Progenitor cell of endocrine pancreas (in vitro differentiated cells): Measurements from ENCODE around the gene XPNPEP2. TPM values are rescaled to one million over a fixed set of nuclear protein-coding genes. Genes with fewer than 3 reads are reported as not detected.

Source experiments
- DNase-seq: peaks from one replicate; pipeline ENCODE4 v3.0.0; 2021; ENCODE audit warnings: low spot score; ENCODE audit not compliant: unreplicated experiment
- H3K27ac Mint-ChIP-seq: 2 replicates; pipeline ENCODE4 v1.8.0; 2021; ENCODE audit warnings: mild to moderate bottlenecking, moderate library complexity, mixed read lengths
- H3K27me3 Mint-ChIP-seq: 2 replicates; pipeline ENCODE4 v1.8.0; 2021; ENCODE audit warnings: mixed read lengths
- H3K36me3 Mint-ChIP-seq: 2 replicates; pipeline ENCODE4 v1.8.0; 2022; ENCODE audit warnings: mixed read lengths; ENCODE audit not compliant: insufficient read depth
- H3K4me1 Mint-ChIP-seq: 2 replicates; pipeline ENCODE4 v1.8.0; 2021; ENCODE audit warnings: low read depth, mixed read lengths
- H3K4me3 Mint-ChIP-seq: 2 replicates; pipeline ENCODE4 v1.8.0; 2021; ENCODE audit warnings: low read depth, mild to moderate bottlenecking, moderate library complexity, mixed read lengths
- H3K9me3 Mint-ChIP-seq: 2 replicates; pipeline ENCODE4 v1.8.0; 2021; ENCODE audit warnings: low read depth, mixed read lengths
- long read RNA-seq: library from polyadenylated mRNA; unstranded; transcript quantifications from one replicate; pipeline ENCODE4 v2.0.0, GENCODE V29; 2020
- total RNA-seq: library from RNA; stranded (reverse); gene quantifications from 2 replicates; pipeline ENCODE4 v1.2.1, GENCODE V29; 2021
- TF ChIP-seq, protein P1 (sequence below): fragments of 200-600 bp; sonication (generic); IDR thresholded peaks from one replicate; pipeline ENCODE4 v1.5.0; 2021; ENCODE audit warnings: antibody characterized with exemption, mild to moderate bottlenecking; ENCODE audit not compliant: unreplicated experiment

XPNPEP2 gene, protein sequence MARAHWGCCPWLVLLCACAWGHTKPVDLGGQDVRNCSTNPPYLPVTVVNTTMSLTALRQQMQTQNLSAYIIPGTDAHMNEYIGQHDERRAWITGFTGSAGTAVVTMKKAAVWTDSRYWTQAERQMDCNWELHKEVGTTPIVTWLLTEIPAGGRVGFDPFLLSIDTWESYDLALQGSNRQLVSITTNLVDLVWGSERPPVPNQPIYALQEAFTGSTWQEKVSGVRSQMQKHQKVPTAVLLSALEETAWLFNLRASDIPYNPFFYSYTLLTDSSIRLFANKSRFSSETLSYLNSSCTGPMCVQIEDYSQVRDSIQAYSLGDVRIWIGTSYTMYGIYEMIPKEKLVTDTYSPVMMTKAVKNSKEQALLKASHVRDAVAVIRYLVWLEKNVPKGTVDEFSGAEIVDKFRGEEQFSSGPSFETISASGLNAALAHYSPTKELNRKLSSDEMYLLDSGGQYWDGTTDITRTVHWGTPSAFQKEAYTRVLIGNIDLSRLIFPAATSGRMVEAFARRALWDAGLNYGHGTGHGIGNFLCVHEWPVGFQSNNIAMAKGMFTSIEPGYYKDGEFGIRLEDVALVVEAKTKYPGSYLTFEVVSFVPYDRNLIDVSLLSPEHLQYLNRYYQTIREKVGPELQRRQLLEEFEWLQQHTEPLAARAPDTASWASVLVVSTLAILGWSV
- 0.11 TPM in 1 of 2 replicates, not detected in the other for total RNA-seq
- long read RNA-seq, result 0 reads

- H3K27ac Mint-ChIP-seq, result peak within 1 kb of the TSS; percentile 47
- TF ChIP-seq, protein P1, sequence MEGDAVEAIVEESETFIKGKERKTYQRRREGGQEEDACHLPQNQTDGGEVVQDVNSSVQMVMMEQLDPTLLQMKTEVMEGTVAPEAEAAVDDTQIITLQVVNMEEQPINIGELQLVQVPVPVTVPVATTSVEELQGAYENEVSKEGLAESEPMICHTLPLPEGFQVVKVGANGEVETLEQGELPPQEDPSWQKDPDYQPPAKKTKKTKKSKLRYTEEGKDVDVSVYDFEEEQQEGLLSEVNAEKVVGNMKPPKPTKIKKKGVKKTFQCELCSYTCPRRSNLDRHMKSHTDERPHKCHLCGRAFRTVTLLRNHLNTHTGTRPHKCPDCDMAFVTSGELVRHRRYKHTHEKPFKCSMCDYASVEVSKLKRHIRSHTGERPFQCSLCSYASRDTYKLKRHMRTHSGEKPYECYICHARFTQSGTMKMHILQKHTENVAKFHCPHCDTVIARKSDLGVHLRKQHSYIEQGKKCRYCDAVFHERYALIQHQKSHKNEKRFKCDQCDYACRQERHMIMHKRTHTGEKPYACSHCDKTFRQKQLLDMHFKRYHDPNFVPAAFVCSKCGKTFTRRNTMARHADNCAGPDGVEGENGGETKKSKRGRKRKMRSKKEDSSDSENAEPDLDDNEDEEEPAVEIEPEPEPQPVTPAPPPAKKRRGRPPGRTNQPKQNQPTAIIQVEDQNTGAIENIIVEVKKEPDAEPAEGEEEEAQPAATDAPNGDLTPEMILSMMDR, result no peak
- H3K4me3 Mint-ChIP-seq, result no peak within 1 kb of the TSS
Observed at GRCh38 chrX:129738466-129739308, at the start of gene XPNPEP2. Gene XPNPEP2 (plus strand): TSS chrX:129738979. CDS start chrX:129739214, 235 bp downstream.

DNA sequence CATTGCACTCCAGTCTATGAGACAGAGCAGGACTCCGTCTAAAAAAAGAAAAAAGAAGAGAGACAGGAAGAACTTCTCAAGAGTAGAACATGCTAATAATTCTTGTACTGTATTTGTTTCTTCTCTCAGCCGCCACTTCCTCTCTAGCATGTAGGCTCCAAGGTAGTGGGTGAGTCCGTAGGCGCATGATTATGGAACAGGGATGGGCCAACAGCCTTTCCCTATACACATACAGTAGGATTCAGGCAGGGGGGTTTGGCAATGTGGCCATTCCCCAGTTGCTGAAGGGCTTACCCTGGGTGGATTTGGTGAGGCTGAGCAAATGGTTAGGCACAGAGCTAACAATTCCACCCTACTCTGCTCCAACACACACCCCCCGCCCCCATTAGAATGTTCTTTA lies 49.0 kb upstream of the XPNPEP2 start:
- no peak for DNase-seq
- Mint-ChIP-seq H3K4me3 (no peak overlapping the region), H3K9me3 (no peaks in the 10 kb centered on the region), H3K36me3 (no peaks in the 10 kb centered on the region), H3K27ac (no peak overlapping the region), H3K4me1 (no peaks in the 10 kb centered on the region), H3K27me3 (no peaks in the 10 kb centered on the region)
- TF ChIP-seq, protein P1, result no peak

More at GRCh38 chrX:129738466-129739308, at the start of gene XPNPEP2:
- peaks cover 1% of the 10 kb centered on the region for H3K36me3 Mint-ChIP-seq
- peaks cover 6% of the 10 kb centered on the region for H3K4me1 Mint-ChIP-seq
- no peak for DNase-seq
- H3K27me3 Mint-ChIP-seq, result peaks cover 15% of the 10 kb centered on the region
- peaks cover 3% of the 10 kb centered on the region for H3K9me3 Mint-ChIP-seq

DNA sequence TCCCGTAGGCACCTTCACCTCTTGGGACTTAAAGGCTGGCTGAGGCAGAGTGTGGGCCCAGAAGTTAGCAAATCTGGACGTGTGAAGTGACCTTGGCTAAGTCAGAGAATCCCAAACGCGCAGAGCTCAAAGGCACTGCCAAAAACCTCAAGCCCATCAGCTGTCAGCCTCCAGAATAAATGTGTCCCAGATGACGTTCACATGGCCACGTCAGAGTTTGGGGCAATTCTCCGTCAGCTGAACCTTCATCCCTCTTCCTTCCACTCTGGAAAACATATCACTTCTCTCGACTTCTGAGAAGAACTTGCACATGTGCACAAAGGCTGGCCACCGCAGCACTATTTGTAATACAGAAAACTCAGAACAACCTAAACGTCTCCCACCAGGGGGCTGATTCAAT lies 48.3 kb upstream of the XPNPEP2 start:
- H3K4me1 Mint-ChIP-seq, result no peaks in the 10 kb centered on the region
- H3K4me3 Mint-ChIP-seq, result no peak overlapping the region
- no peak overlapping the region for H3K27ac Mint-ChIP-seq
- no peaks in the 10 kb centered on the region for H3K9me3 Mint-ChIP-seq
- H3K27me3 Mint-ChIP-seq, result no peaks in the 10 kb centered on the region
- DNase-seq, result no peak
- TF ChIP-seq, protein P1, result no peak
- H3K36me3 Mint-ChIP-seq, result no peaks in the 10 kb centered on the region

DNA sequence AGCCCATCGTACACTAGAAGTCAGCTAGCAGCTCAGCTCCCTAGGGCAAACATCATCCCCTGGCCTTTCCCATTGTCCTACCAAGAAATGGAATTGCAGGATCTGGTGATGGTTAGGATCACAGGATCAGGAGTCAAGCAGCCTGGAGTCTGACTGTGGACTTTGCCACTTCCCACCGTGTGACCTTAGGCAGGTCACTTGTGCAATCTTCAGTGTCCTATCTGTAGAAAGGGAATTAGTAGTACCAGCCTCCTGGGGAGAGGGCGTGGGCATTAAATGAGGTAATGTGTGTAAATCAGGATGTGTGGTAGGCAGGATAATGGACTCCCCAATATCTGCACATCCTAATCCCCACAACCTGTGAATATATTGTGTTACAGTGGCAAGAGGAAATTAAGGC lies 45.4 kb upstream of the XPNPEP2 start:
- H3K4me3 Mint-ChIP-seq, result no peak overlapping the region
- H3K27me3 Mint-ChIP-seq, result peaks cover 6% of the 10 kb centered on the region
- no peaks in the 10 kb centered on the region for H3K36me3 Mint-ChIP-seq
- no peaks in the 10 kb centered on the region for H3K4me1 Mint-ChIP-seq
- peaks cover 3% of the 10 kb centered on the region for H3K9me3 Mint-ChIP-seq
- TF ChIP-seq, protein P1, result no peak
- no peak for DNase-seq
- H3K27ac Mint-ChIP-seq, result peak overlapping the region; percentile 73

DNA sequence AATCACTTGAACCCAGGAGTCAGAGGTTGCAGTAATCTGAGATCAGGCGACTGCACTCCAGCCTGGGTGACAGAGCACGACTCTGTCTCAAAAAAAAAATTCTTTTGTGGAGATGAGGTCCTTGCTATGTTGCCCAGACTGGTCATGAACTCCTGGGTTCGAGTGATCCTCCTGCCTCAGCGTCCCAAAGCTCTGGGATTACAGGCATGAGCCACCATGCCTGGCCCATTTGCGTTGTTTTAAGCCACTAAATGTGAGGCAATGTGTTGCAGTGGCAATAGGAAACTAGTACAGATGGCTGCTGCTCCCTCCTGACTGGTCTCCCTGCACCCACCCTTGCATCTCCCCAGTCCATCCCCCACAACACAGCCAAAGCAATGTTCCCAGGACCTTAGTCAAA lies 44.0 kb upstream of the XPNPEP2 start:
- Mint-ChIP-seq H3K4me1 (peaks cover 1% of the 10 kb centered on the region), H3K36me3 (no peaks in the 10 kb centered on the region), H3K27ac (no peak overlapping the region), H3K27me3 (peaks cover 6% of the 10 kb centered on the region), H3K9me3 (peaks cover 8% of the 10 kb centered on the region), H3K4me3 (no peak overlapping the region)
- DNase-seq, result no peak
- TF ChIP-seq, protein P1, result no peak
